HG03064 (cell line): ENCODE results near the gene KCND3.

Source experiments
- ATAC-seq: cut with Tn5 transposase; IDR thresholded peaks from one replicate; pipeline ENCODE4 v1.9.1; 2021; ENCODE audit warnings: low read depth; ENCODE audit not compliant: unreplicated experiment

KCND3 gene

GRCh38 chr1:111855260-111855659, 134.2 kb downstream of the KCND3 start:
- ATAC-seq = no peak

DNA sequence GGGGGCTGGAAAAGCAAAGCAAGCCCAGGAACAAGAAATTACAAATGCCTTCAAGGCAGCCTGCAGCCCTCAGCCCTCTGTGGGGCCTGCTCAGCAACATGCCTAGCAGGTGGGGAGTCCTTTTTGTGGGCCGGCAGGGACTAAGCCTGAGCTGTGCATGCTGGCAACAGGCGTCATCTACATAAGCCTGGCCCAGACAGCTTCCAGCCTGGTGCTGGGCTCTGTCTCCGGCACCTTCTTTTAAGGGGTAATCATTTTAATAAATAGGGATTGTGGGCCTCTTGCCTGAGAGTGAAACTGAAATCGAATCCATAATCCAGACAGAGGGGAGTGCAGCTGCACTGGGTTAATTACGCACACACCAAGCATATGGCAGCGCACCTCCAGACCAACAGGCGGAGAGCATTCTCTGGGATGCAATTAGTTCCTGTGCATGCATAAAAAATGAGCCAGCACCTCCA, 137.2 kb downstream of the KCND3 start:
- ATAC-seq = no peak

DNA sequence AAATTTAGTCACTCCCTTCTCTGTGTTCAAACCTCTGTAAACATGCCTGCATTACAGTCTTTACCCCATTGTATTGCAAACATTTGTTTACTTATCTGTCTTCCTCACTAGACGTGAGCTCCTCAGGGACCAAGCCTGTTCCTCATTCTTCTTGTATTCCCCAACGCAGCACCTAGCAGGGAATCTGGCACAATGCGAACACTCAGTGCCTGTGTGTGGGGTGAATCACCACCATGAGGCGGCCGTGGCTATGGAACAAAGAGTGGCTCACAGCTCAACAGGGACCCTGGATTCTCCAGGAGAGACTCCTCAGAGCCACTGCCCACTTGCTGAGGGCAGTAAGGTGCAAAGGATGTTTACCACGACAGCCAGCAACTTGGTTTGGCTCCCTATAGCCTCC, 137.9 kb downstream of the KCND3 start:
- no peak for ATAC-seq

GRCh38 chr1:111850109-111850508, 139.4 kb downstream of the KCND3 start:
- no peak for ATAC-seq

GRCh38 chr1:111848852-111849545, 140.5 kb downstream of the KCND3 start:
- no peak for ATAC-seq

DNA sequence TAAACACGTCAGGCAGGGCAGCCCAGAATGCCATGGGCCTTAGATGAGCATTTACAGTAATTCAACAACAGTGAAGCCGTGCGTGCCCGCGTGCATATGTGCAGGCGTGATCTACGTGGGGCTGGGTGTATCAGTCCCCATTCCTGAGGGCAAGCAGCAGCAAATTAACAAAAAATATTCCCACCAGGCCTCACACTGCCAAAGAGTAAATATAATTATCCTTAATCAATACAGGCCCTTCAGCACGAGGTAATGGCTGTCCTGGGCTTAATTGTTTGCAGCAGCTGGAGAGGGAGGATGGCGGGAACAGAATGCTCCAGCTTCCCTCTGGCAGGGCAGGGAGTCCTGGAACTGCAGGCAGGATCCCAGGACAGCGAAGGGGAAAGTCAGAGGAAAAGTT, 142.0 kb downstream of the KCND3 start:
- no peak for ATAC-seq

DNA sequence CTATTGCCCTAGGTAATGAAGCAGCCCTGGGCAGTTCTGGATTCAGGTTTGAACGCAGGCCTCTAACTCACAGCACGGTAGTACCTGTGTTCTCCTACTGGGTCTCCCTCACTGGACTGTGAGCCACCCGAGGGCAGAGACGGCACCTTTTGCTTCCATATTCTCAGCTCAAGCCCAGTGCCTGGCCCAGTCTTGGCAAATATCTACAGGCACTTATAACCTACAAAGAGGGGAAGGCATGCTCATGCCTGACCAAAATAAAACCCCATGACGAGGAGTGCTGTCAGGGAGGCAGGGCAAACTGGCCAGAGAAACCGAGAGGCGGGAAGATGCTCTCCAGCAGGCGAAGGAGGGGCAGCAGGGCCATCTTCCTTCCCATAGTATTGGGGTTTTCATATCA, 142.6 kb downstream of the KCND3 start:
- no peak for ATAC-seq

DNA sequence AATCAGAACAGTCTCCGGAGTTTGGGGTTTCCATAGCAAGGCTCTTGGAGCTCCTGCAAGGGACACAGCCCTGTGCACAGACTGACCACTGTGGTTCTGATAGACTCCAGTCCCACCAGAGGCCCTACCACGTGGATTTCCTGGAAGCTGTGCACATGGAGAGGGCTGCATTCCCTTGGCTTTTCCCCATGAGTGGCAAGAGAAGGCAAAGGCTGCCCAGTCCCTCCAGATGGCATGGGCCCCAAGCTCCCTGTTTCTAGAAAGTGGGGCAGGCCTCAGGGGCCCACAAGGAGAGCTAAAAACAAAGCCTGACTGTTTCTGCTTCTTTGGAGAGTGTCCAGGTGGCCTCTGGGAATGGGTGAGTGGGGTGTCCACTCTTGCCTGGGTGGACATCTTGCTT, 146.3 kb downstream of the KCND3 start:
- no peak for ATAC-seq

DNA sequence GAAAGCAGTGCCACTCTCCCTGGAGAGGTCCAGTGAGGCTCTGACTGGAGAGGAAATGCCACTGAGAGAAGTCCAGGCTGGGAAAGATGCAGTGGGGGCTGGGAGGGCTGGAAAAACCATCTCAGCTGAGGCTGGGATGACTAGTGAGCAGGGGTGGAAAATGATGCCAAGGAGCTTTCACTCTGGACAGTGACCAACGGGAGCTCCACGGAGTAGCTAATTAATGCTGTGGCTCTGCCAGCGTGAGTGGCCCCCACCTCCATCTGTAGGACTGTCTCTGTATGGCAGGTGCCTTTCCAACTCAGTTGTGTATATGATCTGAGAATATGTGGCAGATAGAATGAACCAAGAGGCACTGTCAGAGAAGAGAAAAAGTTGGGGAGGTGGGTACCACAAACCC, 147.1 kb downstream of the KCND3 start:
- no peak for ATAC-seq

GRCh38 chr1:111841746-111842145, 147.7 kb downstream of the KCND3 start:
- no peak for ATAC-seq

DNA sequence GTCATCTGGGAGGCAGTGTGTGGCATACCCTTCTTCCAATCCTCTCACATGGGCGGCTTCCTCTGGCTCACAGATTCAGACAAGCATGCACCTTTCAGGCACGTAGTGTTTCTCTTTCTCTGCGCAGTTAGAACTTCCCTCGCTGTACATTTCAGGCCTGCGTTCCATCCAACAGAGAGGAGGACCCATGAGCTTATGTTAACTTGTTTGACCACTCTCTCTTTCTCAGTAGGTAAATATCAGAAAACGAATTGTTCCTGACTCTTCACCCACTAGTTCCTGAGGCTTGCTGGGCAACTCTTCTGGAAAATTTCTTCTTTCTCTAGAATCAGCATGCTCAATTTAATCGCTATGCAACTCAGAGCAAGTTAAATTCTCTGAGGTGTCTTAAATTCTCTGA, 148.3 kb downstream of the KCND3 start:
- no peak for ATAC-seq

DNA sequence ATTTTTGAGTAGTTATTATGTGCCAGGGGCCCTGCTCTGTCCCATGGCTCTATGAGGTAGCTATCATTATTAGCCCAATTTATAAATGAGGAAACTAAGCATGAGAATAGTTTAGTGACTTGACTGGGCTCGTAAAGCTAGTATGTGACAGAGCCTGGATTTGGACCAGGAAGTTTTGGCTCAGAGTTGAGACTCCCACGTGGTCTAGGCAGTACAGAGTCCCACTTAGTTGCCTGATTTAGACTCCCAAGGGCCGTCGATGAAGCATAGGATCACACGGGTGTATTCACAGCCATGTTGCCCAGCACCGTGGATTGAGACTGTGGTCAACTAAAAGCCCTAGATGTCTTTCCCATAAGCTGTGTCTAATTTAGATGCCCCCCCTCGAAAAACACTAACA, 152.1 kb downstream of the KCND3 start:
- no peak for ATAC-seq

- no peak for ATAC-seq
Observed at GRCh38 chr1:111836111-111836510, 153.4 kb downstream of the KCND3 start.

DNA sequence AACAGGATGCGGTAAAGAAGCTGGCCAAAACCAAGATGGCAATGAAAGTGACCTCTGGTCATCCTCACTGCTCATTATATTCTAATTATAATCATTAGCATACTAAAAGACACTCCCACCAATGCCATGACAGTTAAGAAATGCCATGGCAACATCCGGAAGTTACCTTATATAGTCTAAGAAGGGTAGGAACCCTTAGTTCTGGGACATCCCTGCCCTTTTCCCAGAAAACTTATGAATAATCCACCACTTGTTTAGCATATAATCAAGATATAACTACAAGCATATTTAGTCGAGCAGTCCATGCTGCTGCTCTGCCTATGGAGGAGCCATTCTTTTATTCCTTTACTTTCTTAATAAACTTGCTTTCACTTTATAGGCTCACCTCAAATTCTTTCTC, 154.0 kb downstream of the KCND3 start:
- no peak for ATAC-seq

GRCh38 chr1:111834956-111835355, 154.5 kb downstream of the KCND3 start:
- ATAC-seq = no peak

- no peak for ATAC-seq
Observed at GRCh38 chr1:111833334-111833733, 156.1 kb downstream of the KCND3 start.

- ATAC-seq = no peak
Observed at GRCh38 chr1:111832521-111833155, 156.8 kb downstream of the KCND3 start.

DNA sequence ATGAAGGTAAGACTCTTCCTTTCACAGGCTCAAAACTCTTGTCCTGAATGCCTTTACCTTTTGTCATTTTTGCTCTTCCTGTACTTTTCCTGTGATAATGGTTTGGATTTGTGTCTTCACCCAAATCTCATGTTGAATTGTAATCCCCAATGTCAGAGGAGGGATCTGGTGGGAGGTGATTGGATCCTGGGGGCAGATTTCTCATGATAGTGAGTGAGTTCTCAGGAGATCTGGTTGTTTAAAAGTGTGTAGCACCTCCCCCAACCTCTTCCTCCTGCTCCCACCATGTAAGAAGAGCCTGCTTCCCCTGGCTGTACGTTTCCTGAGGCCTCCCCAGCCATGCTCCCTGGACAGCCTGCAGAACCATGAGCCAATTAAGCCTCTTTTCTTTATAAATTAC, 158.3 kb downstream of the KCND3 start:
- no peak for ATAC-seq

DNA sequence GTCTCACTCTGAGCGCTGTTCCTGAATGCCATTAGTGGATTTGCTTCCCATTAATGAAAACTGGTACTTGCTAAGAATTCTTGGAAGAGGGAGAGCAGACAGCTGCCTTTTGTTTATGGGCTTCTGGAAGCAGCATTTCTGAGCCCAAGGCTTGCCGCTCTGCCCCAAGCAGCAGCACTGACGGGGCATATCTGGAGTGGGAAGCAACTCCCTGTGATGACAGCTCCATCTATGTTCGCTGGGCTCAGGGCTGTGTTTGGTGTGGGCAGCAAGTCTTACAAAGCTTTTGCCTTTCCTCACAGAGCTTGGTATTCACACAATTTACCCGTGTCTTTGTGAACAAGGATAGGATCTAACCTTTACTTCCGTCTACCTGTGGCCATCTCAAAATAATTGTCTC, 161.5 kb downstream of the KCND3 start:
- ATAC-seq = no peak

GRCh38 chr1:111826278-111826677, 163.2 kb downstream of the KCND3 start:
- ATAC-seq = no peak

- no peak for ATAC-seq
Observed at GRCh38 chr1:111825217-111825616, 164.3 kb downstream of the KCND3 start.

- no peak for ATAC-seq
Observed at GRCh38 chr1:111822138-111822537, 167.3 kb downstream of the KCND3 start.
